CD4-positive, CD25-positive, alpha-beta regulatory T cell (primary cell): Measurements from ENCODE around the gene PNPLA3. TPM values are rescaled to one million over a fixed set of nuclear protein-coding genes. Genes with fewer than 3 reads are reported as not detected.

Experiments used
- ATAC-seq, 2 donors: fragments of 150-1000 bp; cut with Tn5 transposase; one replicate each; pipeline ENCODE4 v1.10.0; 2021; ENCODE audit warnings: low read depth in 2 of 2, moderate number of reproducible peaks in 2 of 2, moderate library complexity in 1 of 2
- DNase-seq, 3 donors: peaks; one replicate each; pipeline versions ENCODE4 v3.0.0 to v3.0.0-alpha.2; 2012 to 2022; ENCODE audit warnings: mixed read lengths in 1 of 3
- H3K27ac ChIP-seq: one replicate; pipeline ENCODE4 v1.7.0; 2013; ENCODE audit warnings: mild to moderate bottlenecking, low read length; ENCODE audit not compliant: insufficient read depth, poor library complexity, severe bottlenecking
- H3K27me3 ChIP-seq: one replicate; pipeline ENCODE4 v1.7.0; 2013; ENCODE audit warnings: low read length; ENCODE audit not compliant: control insufficient read depth, insufficient read depth
- H3K36me3 ChIP-seq: one replicate; pipeline ENCODE4 v1.7.0; 2013; ENCODE audit warnings: mild to moderate bottlenecking, low read length, moderate library complexity; ENCODE audit not compliant: control insufficient read depth, insufficient read depth
- H3K4me1 ChIP-seq: 2 replicates; pipeline ENCODE4 v1.7.0; 2013; ENCODE audit warnings: mild to moderate bottlenecking, low read length; ENCODE audit not compliant: insufficient read depth, control insufficient read depth, poor library complexity, severe bottlenecking
- H3K4me3 ChIP-seq: one replicate; pipeline ENCODE4 v1.7.0; 2013; ENCODE audit warnings: low read depth, mild to moderate bottlenecking, low read length, moderate library complexity
- H3K9me3 ChIP-seq, 2 experiments: 1 replicate in 1 of 2; 2 replicates in 1 of 2; pipeline ENCODE4 v1.7.0; 2013; ENCODE audit warnings: low read length in 2 of 2, mild to moderate bottlenecking in 1 of 2, moderate library complexity in 1 of 2; ENCODE audit not compliant: control insufficient read depth in 2 of 2
- H3K27ac Mint-ChIP-seq, 3 donors: one replicate each; pipeline ENCODE4 v1.8.0; 2020 to 2022; ENCODE audit warnings: mild to moderate bottlenecking in 3 of 3, mixed read lengths in 3 of 3, moderate library complexity in 2 of 3
- H3K27me3 Mint-ChIP-seq: one replicate; pipeline ENCODE4 v1.8.0; 2022; ENCODE audit warnings: mild to moderate bottlenecking, mixed read lengths
- H3K36me3 Mint-ChIP-seq: one replicate; pipeline ENCODE4 v1.8.0; 2020; ENCODE audit warnings: mixed read lengths
- H3K4me1 Mint-ChIP-seq, 4 donors: one replicate each; pipeline ENCODE4 v1.8.0; 2020 to 2022; ENCODE audit warnings: mixed read lengths in 4 of 4, mild to moderate bottlenecking in 1 of 4
- H3K4me3 Mint-ChIP-seq, 4 donors: one replicate each; pipeline ENCODE4 v1.8.0; 2020 to 2022; ENCODE audit warnings: mild to moderate bottlenecking in 4 of 4, mixed read lengths in 4 of 4, moderate library complexity in 3 of 4
- H3K9me3 Mint-ChIP-seq, 7 donors: one replicate each; pipeline ENCODE4 v1.8.0; 2020 to 2022; ENCODE audit warnings: mixed read lengths in 7 of 7, mild to moderate bottlenecking in 3 of 7, moderate library complexity in 2 of 7
- polyA plus RNA-seq, 4 donors: library from polyadenylated mRNA; unstranded; fragments of 300-500 nt; fragmentation: Illumina TruSeq; gene quantifications; one replicate each; pipeline ENCODE4 v1.2.3, GENCODE V29; 2021
- total RNA-seq: library from RNA; stranded (reverse); gene quantifications from one replicate; pipeline ENCODE4 v1.2.3, GENCODE V29; 2022

PNPLA3 gene
- total and polyA plus RNA-seq, 5 donors from 2014 or later, result not detected

- H3K4me3 Mint-ChIP-seq, result peak overlapping the region in 1 of 4 donors; percentile 43
These were observed 25.3 kb downstream of the PNPLA3 start for GRCh38 chr22:43948836-43949406.

DNA sequence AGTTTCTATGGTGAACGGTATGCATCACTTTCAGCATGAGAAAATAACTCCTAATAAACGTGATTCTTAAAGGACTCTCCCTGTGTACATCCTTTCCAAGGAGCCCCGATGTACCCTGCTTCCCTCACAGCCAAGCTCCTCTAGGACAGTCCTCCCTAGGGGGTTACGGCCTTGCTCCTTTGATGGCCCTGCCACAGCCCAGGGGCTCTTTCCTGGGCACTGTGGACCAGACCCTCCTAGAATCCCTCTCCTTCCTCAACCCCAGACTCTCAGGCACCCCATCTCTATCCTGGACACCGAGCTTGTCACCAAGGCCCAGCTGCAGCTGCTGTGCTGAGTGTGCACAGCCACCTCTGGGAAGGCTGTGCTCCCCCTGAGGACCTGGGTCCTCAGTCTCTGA lies 27.8 kb downstream of the PNPLA3 start:
- DNase-seq (no peak), ATAC-seq (no peak)
- H3K36me3 ChIP-seq, result no peaks in the 10 kb centered on the region
- H3K27ac Mint-ChIP-seq, result no peak overlapping the region
- H3K9me3 Mint-ChIP-seq, result peaks cover 0 to 2% (median 0%) of the 10 kb centered on the region in 7 donors
- H3K4me1 ChIP-seq, result peaks cover 14% of the 10 kb centered on the region
- H3K9me3 ChIP-seq, result no peaks in the 10 kb centered on the region
- no peaks in the 10 kb centered on the region for H3K36me3 Mint-ChIP-seq
- H3K27ac ChIP-seq, result no peak overlapping the region
- H3K27me3 ChIP-seq, result no peaks in the 10 kb centered on the region
- peak overlapping the region in 1 of 4 donors; percentile 58 for H3K4me3 Mint-ChIP-seq
- H3K4me1 Mint-ChIP-seq, result peaks cover 8 to 23% (median 17%) of the 10 kb centered on the region in 4 donors
- H3K4me3 ChIP-seq, result no peak overlapping the region
- H3K27me3 Mint-ChIP-seq, result peaks cover 6% of the 10 kb centered on the region

More at GRCh38 chr22:43948836-43949406, 25.3 kb downstream of the PNPLA3 start:
- H3K9me3 ChIP-seq, result no peaks in the 10 kb centered on the region
- H3K4me3 ChIP-seq, result no peak overlapping the region
- Mint-ChIP-seq H3K4me1 (peaks cover 0 to 8% (median 4%) of the 10 kb centered on the region in 4 donors), H3K9me3 (peaks cover 0 to 2% (median 0%) of the 10 kb centered on the region in 7 donors), H3K36me3 (no peaks in the 10 kb centered on the region), H3K27ac (no peak overlapping the region), H3K27me3 (peaks cover 6% of the 10 kb centered on the region)
- DNase-seq (no peak), ATAC-seq (no peak)
- no peaks in the 10 kb centered on the region for H3K4me1 ChIP-seq
- no peaks in the 10 kb centered on the region for H3K36me3 ChIP-seq
- H3K27ac ChIP-seq, result no peak overlapping the region
- H3K27me3 ChIP-seq, result no peaks in the 10 kb centered on the region

GRCh38 chr22:43951966-43952365 lies 28.4 kb downstream of the PNPLA3 start:
- DNase-seq (no peak), ATAC-seq (no peak)
- Mint-ChIP-seq H3K27ac (no peak overlapping the region), H3K36me3 (no peaks in the 10 kb centered on the region), H3K4me1 (peaks cover 10 to 28% (median 22%) of the 10 kb centered on the region in 4 donors), H3K27me3 (no peaks in the 10 kb centered on the region), H3K9me3 (peaks cover 0 to 2% (median 0%) of the 10 kb centered on the region in 7 donors), H3K4me3 (no peak overlapping the region)
- no peaks in the 10 kb centered on the region for H3K9me3 ChIP-seq
- H3K27ac ChIP-seq, result no peak overlapping the region
- peaks cover 20% of the 10 kb centered on the region for H3K4me1 ChIP-seq
- no peak overlapping the region for H3K4me3 ChIP-seq
- no peaks in the 10 kb centered on the region for H3K27me3 ChIP-seq
- H3K36me3 ChIP-seq, result no peaks in the 10 kb centered on the region

GRCh38 chr22:43953988-43954785 lies 30.6 kb downstream of the PNPLA3 start:
- peak overlapping the region; percentile 92 to 94 (median 93) for H3K27ac Mint-ChIP-seq
- peak overlapping the region; percentile 71 for H3K27ac ChIP-seq
- no peaks in the 10 kb centered on the region for H3K9me3 ChIP-seq
- no peaks in the 10 kb centered on the region for H3K36me3 ChIP-seq
- ATAC-seq, result no peak
- no peaks in the 10 kb centered on the region for H3K36me3 Mint-ChIP-seq
- H3K4me3 ChIP-seq, result peak overlapping the region; percentile 95
- peaks cover 21% of the 10 kb centered on the region for H3K4me1 ChIP-seq
- H3K4me3 Mint-ChIP-seq, result peak overlapping the region; percentile 95 to 98 (median 98)
- peaks cover 0 to 2% (median 0%) of the 10 kb centered on the region in 7 donors for H3K9me3 Mint-ChIP-seq
- peak in 1 of 3 donors; percentile 8 for DNase-seq
- H3K27me3 Mint-ChIP-seq, result no peaks in the 10 kb centered on the region
- H3K4me1 Mint-ChIP-seq, result peaks cover 10 to 41% (median 30%) of the 10 kb centered on the region in 4 donors
- H3K27me3 ChIP-seq, result no peaks in the 10 kb centered on the region

DNA sequence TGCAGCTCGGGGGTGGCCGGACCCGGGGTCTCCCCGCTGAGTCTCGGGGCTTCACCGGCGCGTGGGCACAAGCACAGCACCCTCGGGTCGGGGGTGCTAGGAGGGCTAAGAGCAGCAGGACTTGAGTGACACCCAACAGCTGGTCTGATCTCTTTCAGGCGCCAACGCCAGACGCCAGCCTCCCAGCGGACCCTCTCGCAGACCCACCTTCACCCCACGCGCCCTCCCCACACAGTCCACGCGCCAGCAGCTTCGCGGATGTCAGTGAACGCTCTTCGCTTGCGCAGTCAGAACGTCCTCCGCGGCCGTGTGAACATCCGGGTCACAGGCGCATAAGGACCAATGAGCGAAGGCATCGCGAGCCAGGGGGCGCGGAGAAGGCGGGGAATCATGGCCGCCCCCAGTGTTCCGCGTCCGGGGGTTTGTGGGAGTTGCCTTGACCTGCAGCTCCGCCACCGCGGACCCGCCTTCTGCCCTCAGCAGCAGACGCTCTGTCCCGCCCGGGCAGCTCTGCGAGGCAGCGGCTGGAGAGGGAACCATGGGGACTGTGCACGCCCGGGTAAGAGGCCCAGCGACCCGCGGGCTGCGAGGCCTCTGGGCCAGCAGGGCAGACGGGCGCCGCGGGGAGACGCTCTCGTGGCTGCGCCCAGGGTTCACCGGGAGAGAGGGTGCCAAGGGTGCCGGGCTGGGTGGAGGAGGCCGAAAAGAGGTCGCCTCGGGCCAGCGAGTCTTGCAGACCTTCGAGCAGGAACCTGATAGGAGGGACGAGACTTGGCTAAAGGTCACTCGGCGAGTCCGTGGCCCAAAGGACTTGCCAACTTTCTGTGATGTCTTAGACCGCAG lies 31.7 kb downstream of the PNPLA3 start, which contains the start of gene SAMM50:
Gene SAMM50, plus strand, starts transcription at position 403 of the 843 bp plus-strand sequence. Its CDS starts 136 bp downstream, at position 539.
- DNase-seq (peak; percentile 88 to 95 (median 90)), ATAC-seq (peak; percentile 97 to 98)
- no peaks in the 10 kb centered on the region for H3K27me3 Mint-ChIP-seq
- H3K9me3 Mint-ChIP-seq, result peaks cover 0 to 2% (median 0%) of the 10 kb centered on the region in 7 donors
- H3K36me3 Mint-ChIP-seq, result no peaks in the 10 kb centered on the region
- peak within 1 kb of the TSS; percentile 92 to 96 (median 94) for H3K27ac Mint-ChIP-seq
- Histone ChIP-seq H3K4me1 (peaks cover 21% of the 10 kb centered on the region), H3K4me3 (peak within 1 kb of the TSS; percentile 95), H3K36me3 (no peaks in the 10 kb centered on the region), H3K9me3 (no peaks in the 10 kb centered on the region), H3K27ac (peak within 1 kb of the TSS; percentile 71), H3K27me3 (no peaks in the 10 kb centered on the region)
- H3K4me3 Mint-ChIP-seq, result peak within 1 kb of the TSS; percentile 95 to 98 (median 98)
- H3K4me1 Mint-ChIP-seq, result peaks cover 10 to 48% (median 31%) of the 10 kb centered on the region in 4 donors

GRCh38 chr22:43955883-43956782 lies 32.5 kb downstream of the PNPLA3 start:
- H3K4me3 Mint-ChIP-seq, result peak overlapping the region; percentile 95 to 98 (median 98)
- DNase-seq, result peak in 1 of 3 donors; percentile 61
- H3K4me3 ChIP-seq, result peak overlapping the region; percentile 95

More at GRCh38 chr22:43955883-43956782, 32.5 kb downstream of the PNPLA3 start:
- no peaks in the 10 kb centered on the region for H3K27me3 ChIP-seq
- H3K36me3 Mint-ChIP-seq, result no peaks in the 10 kb centered on the region
- H3K27ac Mint-ChIP-seq, result peak overlapping the region; percentile 92 to 96 (median 94)
- no peaks in the 10 kb centered on the region for H3K36me3 ChIP-seq
- H3K4me1 ChIP-seq, result peaks cover 21% of the 10 kb centered on the region
- H3K27me3 Mint-ChIP-seq, result no peaks in the 10 kb centered on the region
- no peak for ATAC-seq
- H3K27ac ChIP-seq, result peak overlapping the region; percentile 71
- H3K4me1 Mint-ChIP-seq, result peaks cover 10 to 53% (median 32%) of the 10 kb centered on the region in 4 donors
- H3K9me3 Mint-ChIP-seq, result no peaks in the 10 kb centered on the region
- no peaks in the 10 kb centered on the region for H3K9me3 ChIP-seq
